A673 (cell line): ENCODE results near the gene ALOX12B.

Source experiments
- CTCF ChIP-seq: fragments of 300-800, 200-600 bp; sonication (generic); conservative IDR thresholded peaks from 2 replicates; pipeline ENCODE4 v1.5.1; 2017; ENCODE audit warnings: low read depth, mild to moderate bottlenecking, antibody characterized with exemption, low read length, moderate library complexity, mixed read lengths
- EZH2 ChIP-seq: fragments of 200-600 bp; sonication (generic); IDR thresholded peaks from 2 replicates; pipeline ENCODE4 v1.6.1; 2017; ENCODE audit warnings: borderline replicate concordance, low read depth, mild to moderate bottlenecking, mixed read lengths, antibody characterized with exemption, low read length; ENCODE audit not compliant: poor library complexity, severe bottlenecking

GRCh38 chr17:8133941-8134340 is 46.4 kb upstream of the ALOX12B start:
- no peak for TF ChIP-seq CTCF
- no peak for TF ChIP-seq EZH2
